Muscle layer of colon (tissue), 2 donors: ENCODE measurements around the gene GUCA1C.

Experiments used
- H3K27ac ChIP-seq: one replicate; pipeline ENCODE4 v1.7.0; 2013; ENCODE audit warnings: low read depth, mild to moderate bottlenecking, low read length, moderate library complexity
- H3K27me3 ChIP-seq, 2 donors: one replicate each; pipeline ENCODE4 v1.7.0; 2013; ENCODE audit warnings: low read length in 2 of 2, mild to moderate bottlenecking in 2 of 2; ENCODE audit not compliant: insufficient read depth in 2 of 2, control insufficient read depth in 1 of 2
- H3K36me3 ChIP-seq: one replicate; pipeline ENCODE4 v1.7.0; 2013; ENCODE audit warnings: mild to moderate bottlenecking, low read length; ENCODE audit not compliant: insufficient read depth
- H3K4me1 ChIP-seq: one replicate; pipeline ENCODE4 v1.7.0; 2013; ENCODE audit warnings: mild to moderate bottlenecking, low read length; ENCODE audit not compliant: insufficient read depth
- H3K4me3 ChIP-seq, 2 donors: one replicate each; pipeline ENCODE4 v1.7.0; 2013; ENCODE audit warnings: low read length in 2 of 2, low read depth in 1 of 2, mild to moderate bottlenecking in 1 of 2, moderate library complexity in 1 of 2
- H3K9ac ChIP-seq: one replicate; pipeline ENCODE4 v1.7.0; 2013; ENCODE audit warnings: low read length
- H3K9me3 ChIP-seq: one replicate; pipeline ENCODE4 v1.7.0; 2013; ENCODE audit warnings: mild to moderate bottlenecking, low read length
- donor health status: abdominal sarcoma.
- donor health status: Adenocarcinoma of cecum.

Gene GUCA1C, protein sequence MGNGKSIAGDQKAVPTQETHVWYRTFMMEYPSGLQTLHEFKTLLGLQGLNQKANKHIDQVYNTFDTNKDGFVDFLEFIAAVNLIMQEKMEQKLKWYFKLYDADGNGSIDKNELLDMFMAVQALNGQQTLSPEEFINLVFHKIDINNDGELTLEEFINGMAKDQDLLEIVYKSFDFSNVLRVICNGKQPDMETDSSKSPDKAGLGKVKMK

GRCh38 chr3:108953700-108954099 is at the start of gene GUCA1C:
Gene GUCA1C, minus strand, starts transcription at chr3:108953879. Its CDS starts 117 bp downstream, at chr3:108953762.
- Histone ChIP-seq H3K4me3 (no peak within 1 kb of the TSS), H3K4me1 (no peaks in the 10 kb centered on the region), H3K27me3 (no peaks in the 10 kb centered on the region), H3K36me3 (no peaks in the 10 kb centered on the region), H3K9ac (no peak within 1 kb of the TSS), H3K27ac (no peak within 1 kb of the TSS), H3K9me3 (no peaks in the 10 kb centered on the region)

- Histone ChIP-seq H3K4me3 (no peak overlapping the region), H3K4me1 (no peaks in the 10 kb centered on the region), H3K9me3 (no peaks in the 10 kb centered on the region), H3K36me3 (no peaks in the 10 kb centered on the region), H3K27ac (no peak overlapping the region), H3K27me3 (no peaks in the 10 kb centered on the region), H3K9ac (no peak overlapping the region)
These were observed 44.8 kb upstream of the GUCA1C start for GRCh38 chr3:108998436-108998835.

DNA sequence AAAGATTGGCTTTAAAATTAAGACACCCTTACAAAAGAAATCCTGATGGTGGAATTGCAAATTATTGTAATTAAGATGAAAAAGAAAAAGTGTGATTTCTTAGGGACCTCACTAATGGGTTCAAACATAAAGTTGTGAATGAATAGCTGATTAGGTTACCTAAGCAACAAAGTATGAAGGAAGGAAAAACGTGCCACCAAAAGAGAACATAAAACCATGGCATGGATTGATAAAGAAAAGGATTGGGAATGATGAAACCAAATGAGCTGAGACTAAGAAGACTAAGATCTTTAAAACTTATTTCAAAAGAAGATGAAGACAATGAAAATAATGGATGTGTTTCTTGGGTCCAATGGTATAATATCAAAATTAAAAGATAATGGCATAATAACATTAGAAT is 32.2 kb upstream of the GUCA1C start:
- no peak overlapping the region for H3K4me3 ChIP-seq
- H3K36me3 ChIP-seq = no peaks in the 10 kb centered on the region
- H3K9ac ChIP-seq = no peak overlapping the region
- H3K9me3 ChIP-seq = no peaks in the 10 kb centered on the region
- no peaks in the 10 kb centered on the region for H3K4me1 ChIP-seq
- H3K27me3 ChIP-seq = no peaks in the 10 kb centered on the region
- H3K27ac ChIP-seq = no peak overlapping the region

DNA sequence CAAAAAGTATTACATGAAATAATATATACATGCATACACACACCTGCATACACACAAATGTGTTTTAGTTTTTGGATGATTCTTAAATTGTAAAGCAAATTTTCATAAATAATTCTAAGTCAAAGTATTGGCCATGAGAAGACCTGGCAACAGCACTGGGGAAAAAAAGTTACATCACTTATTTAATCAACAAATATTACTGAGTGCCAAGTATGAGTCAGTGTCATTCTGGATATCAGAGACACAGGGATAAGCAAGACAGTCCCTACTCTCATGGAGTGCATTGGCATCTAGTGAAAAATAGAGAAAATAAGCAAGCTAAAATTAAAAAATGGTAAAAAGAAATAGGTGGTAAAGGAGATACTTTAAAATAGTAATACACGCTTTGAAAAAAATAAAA is 29.4 kb upstream of the GUCA1C start:
- no peaks in the 10 kb centered on the region for H3K36me3 ChIP-seq
- H3K27me3 ChIP-seq = no peaks in the 10 kb centered on the region
- H3K9ac ChIP-seq = no peak overlapping the region
- H3K9me3 ChIP-seq = no peaks in the 10 kb centered on the region
- H3K27ac ChIP-seq = no peak overlapping the region
- H3K4me1 ChIP-seq = no peaks in the 10 kb centered on the region
- H3K4me3 ChIP-seq = no peak overlapping the region

GRCh38 chr3:108976058-108976457 is 22.4 kb upstream of the GUCA1C start:
- Histone ChIP-seq H3K27me3 (no peaks in the 10 kb centered on the region), H3K27ac (no peak overlapping the region), H3K36me3 (no peaks in the 10 kb centered on the region), H3K9me3 (no peaks in the 10 kb centered on the region), H3K4me1 (no peaks in the 10 kb centered on the region), H3K4me3 (no peak overlapping the region), H3K9ac (no peak overlapping the region)

GRCh38 chr3:108973019-108973418 is 19.3 kb upstream of the GUCA1C start:
- no peaks in the 10 kb centered on the region for H3K27me3 ChIP-seq
- H3K4me1 ChIP-seq = no peaks in the 10 kb centered on the region
- H3K36me3 ChIP-seq = no peaks in the 10 kb centered on the region
- no peaks in the 10 kb centered on the region for H3K9me3 ChIP-seq
- no peak overlapping the region for H3K9ac ChIP-seq
- H3K27ac ChIP-seq = no peak overlapping the region
- H3K4me3 ChIP-seq = no peak overlapping the region

- Histone ChIP-seq H3K36me3 (no peaks in the 10 kb centered on the region), H3K4me3 (no peak overlapping the region), H3K27ac (no peak overlapping the region), H3K9me3 (no peaks in the 10 kb centered on the region), H3K9ac (no peak overlapping the region), H3K4me1 (no peaks in the 10 kb centered on the region), H3K27me3 (no peaks in the 10 kb centered on the region)
These were observed 18.8 kb upstream of the GUCA1C start for GRCh38 chr3:108972482-108972881.

DNA sequence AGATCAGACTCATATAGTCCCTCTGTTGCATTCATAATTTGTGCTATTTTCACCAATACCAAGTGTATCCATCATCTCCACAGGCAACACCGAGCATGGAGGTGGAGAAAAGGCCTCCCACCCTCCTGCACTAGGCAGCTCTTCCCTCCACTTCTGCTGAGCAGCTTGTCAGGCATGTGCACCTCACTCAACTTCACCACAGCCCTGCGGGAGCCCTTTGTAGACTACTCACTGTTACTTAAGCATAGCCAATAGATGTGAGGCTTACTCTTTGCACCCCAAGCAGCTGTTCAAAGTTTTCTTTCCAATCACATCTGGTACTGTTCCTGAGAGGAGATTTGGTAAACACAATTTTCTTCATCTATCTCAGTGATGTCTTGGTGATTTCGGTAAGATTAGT is 16.9 kb upstream of the GUCA1C start:
- Histone ChIP-seq H3K36me3 (no peaks in the 10 kb centered on the region), H3K4me1 (no peaks in the 10 kb centered on the region), H3K9ac (no peak overlapping the region), H3K27ac (no peak overlapping the region), H3K9me3 (no peaks in the 10 kb centered on the region), H3K4me3 (no peak overlapping the region), H3K27me3 (no peaks in the 10 kb centered on the region)

GRCh38 chr3:108966773-108967172 is 13.1 kb upstream of the GUCA1C start:
- Histone ChIP-seq H3K27ac (no peak overlapping the region), H3K27me3 (no peaks in the 10 kb centered on the region), H3K9ac (no peak overlapping the region), H3K4me1 (no peaks in the 10 kb centered on the region), H3K36me3 (no peaks in the 10 kb centered on the region), H3K4me3 (no peak overlapping the region), H3K9me3 (no peaks in the 10 kb centered on the region)

- no peaks in the 10 kb centered on the region for H3K4me1 ChIP-seq
- H3K4me3 ChIP-seq = no peak overlapping the region
- no peaks in the 10 kb centered on the region for H3K27me3 ChIP-seq
- H3K9me3 ChIP-seq = no peaks in the 10 kb centered on the region
- H3K36me3 ChIP-seq = no peaks in the 10 kb centered on the region
- no peak overlapping the region for H3K27ac ChIP-seq
- H3K9ac ChIP-seq = no peak overlapping the region
These were observed 5.3 kb upstream of the GUCA1C start for GRCh38 chr3:108959017-108959416.

DNA sequence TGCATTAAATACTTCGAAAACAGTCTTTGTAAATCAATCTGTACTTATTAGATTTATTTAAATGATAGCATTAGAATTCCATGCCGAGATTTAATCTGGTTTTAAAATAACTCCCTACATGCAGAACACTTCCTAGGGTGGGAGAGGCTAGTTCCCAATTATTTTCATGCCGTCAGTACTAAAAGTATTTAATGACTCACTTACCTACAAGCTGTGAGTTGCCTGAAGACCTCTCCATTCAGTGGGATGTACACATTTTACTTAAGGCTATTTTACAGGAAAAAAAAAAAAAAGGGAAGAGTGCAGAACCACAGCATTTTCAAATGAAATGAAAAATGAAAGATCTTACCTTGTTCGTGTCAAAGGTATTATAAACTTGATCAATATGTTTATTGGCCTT is 469 bp downstream of the GUCA1C start:
- Histone ChIP-seq H3K27ac (no peak overlapping the region), H3K27me3 (no peaks in the 10 kb centered on the region), H3K4me1 (no peaks in the 10 kb centered on the region), H3K9me3 (no peaks in the 10 kb centered on the region), H3K9ac (no peak overlapping the region), H3K36me3 (no peaks in the 10 kb centered on the region), H3K4me3 (no peak overlapping the region)

DNA sequence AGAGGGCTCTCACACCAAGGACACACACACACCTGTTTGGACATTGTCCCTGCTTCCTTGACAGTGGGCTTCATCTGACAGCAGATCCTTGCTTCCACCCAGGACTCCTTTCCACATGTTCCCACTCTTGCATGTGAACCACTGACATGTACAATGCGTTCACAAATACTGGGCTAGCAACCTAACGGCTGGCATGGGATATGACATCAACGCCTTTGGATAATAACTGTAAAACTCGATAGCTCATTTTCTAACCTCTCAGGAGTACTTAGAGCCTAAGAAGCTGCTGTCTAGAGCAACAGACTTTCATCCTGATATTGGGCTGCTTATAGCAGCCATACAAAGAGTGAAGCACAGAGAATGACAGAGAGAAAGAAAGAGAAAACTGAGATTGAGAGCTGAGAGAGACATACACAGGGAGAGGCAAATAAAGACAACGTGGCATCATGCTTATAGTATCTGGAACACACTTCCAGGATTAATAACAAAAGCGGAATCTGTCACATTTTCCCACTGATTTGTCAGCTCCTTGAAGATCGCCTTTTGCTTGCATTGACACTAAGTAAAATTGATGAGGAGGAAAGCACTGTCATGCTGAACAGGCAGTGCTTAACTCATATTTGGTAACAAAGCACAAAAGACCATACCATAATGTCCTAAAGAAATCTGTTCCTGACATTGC is 1.7 kb downstream of the GUCA1C start:
- no peak overlapping the region for H3K4me3 ChIP-seq
- no peak overlapping the region for H3K27ac ChIP-seq
- no peak overlapping the region for H3K9ac ChIP-seq

More for the DNA sequence above, 1.7 kb downstream of the GUCA1C start:
- no peaks in the 10 kb centered on the region for H3K4me1 ChIP-seq
- no peaks in the 10 kb centered on the region for H3K9me3 ChIP-seq
- no peaks in the 10 kb centered on the region for H3K27me3 ChIP-seq
- H3K36me3 ChIP-seq = no peaks in the 10 kb centered on the region
